HEK293 (cell line): Measurements from ENCODE around the gene SPG11.

Experiments used
- KLF1 ChIP-seq: fragments of 450-650 bp; formaldehyde crosslinking; IDR thresholded peaks from 2 replicates; pipeline ENCODE4 v1.5.1; 2016; ENCODE audit warnings: missing biosample characterization, missing genetic modification characterization
- TCF7L2 ChIP-seq: IDR thresholded peaks from 2 replicates; pipeline ENCODE4 v1.6.1; 2011; ENCODE audit warnings: low read depth, mild to moderate bottlenecking, inconsistent platforms, low read length, moderate library complexity, borderline replicate concordance
- ZFP41 ChIP-seq: fragments of 450-650 bp; formaldehyde crosslinking; IDR thresholded peaks from 2 replicates; pipeline ENCODE4 v1.5.1; 2016; ENCODE audit warnings: missing biosample characterization, missing genetic modification characterization, borderline replicate concordance
- ZNF426 ChIP-seq: fragments of 450-650 bp; formaldehyde crosslinking; IDR thresholded peaks from 2 replicates; pipeline ENCODE4 v1.5.1; 2017; ENCODE audit warnings: missing biosample characterization, missing genetic modification characterization, mild to moderate bottlenecking, inconsistent platforms, moderate library complexity
- TF ChIP-seq, protein P1 (sequence below): fragments of 450-650 bp; formaldehyde crosslinking; IDR thresholded peaks from 2 replicates; pipeline ENCODE4 v1.5.1; 2016; ENCODE audit warnings: missing biosample characterization, missing genetic modification characterization
- TF ChIP-seq, protein P2 (sequence below): fragments of 450-650 bp; formaldehyde crosslinking; IDR thresholded peaks from 2 replicates; pipeline ENCODE4 v1.5.1; 2016; ENCODE audit warnings: missing biosample characterization, missing genetic modification characterization
- TF ChIP-seq, protein P3 (sequence below): fragments of 450-650 bp; formaldehyde crosslinking; IDR thresholded peaks from 2 replicates; pipeline ENCODE4 v1.5.1; 2016; ENCODE audit warnings: missing biosample characterization, missing genetic modification characterization

DNA sequence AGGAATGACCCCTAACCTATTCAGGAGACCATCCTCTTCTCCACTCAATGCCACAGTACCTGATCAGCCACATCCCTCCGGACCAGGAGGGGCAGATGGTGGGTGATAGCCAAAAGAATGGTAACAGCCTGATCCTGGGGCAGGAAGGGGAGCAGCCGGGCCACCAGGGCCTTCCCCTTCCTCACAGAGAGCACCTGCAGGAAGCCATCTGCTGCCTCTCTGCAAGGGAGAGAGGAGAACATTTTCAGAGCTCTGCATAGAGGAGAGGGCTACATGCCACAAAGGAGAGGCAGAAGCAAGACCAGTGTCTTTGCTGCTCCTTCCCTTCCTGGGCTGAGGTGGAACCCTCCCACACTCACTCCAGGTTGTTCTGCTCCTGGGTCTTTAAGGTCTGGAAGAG, 5.5 kb upstream of the SPG11 start:
- TF ChIP-seq, protein P1, sequence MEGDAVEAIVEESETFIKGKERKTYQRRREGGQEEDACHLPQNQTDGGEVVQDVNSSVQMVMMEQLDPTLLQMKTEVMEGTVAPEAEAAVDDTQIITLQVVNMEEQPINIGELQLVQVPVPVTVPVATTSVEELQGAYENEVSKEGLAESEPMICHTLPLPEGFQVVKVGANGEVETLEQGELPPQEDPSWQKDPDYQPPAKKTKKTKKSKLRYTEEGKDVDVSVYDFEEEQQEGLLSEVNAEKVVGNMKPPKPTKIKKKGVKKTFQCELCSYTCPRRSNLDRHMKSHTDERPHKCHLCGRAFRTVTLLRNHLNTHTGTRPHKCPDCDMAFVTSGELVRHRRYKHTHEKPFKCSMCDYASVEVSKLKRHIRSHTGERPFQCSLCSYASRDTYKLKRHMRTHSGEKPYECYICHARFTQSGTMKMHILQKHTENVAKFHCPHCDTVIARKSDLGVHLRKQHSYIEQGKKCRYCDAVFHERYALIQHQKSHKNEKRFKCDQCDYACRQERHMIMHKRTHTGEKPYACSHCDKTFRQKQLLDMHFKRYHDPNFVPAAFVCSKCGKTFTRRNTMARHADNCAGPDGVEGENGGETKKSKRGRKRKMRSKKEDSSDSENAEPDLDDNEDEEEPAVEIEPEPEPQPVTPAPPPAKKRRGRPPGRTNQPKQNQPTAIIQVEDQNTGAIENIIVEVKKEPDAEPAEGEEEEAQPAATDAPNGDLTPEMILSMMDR, result no peak
- TF ChIP-seq, protein P2, sequence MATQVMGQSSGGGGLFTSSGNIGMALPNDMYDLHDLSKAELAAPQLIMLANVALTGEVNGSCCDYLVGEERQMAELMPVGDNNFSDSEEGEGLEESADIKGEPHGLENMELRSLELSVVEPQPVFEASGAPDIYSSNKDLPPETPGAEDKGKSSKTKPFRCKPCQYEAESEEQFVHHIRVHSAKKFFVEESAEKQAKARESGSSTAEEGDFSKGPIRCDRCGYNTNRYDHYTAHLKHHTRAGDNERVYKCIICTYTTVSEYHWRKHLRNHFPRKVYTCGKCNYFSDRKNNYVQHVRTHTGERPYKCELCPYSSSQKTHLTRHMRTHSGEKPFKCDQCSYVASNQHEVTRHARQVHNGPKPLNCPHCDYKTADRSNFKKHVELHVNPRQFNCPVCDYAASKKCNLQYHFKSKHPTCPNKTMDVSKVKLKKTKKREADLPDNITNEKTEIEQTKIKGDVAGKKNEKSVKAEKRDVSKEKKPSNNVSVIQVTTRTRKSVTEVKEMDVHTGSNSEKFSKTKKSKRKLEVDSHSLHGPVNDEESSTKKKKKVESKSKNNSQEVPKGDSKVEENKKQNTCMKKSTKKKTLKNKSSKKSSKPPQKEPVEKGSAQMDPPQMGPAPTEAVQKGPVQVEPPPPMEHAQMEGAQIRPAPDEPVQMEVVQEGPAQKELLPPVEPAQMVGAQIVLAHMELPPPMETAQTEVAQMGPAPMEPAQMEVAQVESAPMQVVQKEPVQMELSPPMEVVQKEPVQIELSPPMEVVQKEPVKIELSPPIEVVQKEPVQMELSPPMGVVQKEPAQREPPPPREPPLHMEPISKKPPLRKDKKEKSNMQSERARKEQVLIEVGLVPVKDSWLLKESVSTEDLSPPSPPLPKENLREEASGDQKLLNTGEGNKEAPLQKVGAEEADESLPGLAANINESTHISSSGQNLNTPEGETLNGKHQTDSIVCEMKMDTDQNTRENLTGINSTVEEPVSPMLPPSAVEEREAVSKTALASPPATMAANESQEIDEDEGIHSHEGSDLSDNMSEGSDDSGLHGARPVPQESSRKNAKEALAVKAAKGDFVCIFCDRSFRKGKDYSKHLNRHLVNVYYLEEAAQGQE, result no peak
- TF ChIP-seq, protein P3, sequence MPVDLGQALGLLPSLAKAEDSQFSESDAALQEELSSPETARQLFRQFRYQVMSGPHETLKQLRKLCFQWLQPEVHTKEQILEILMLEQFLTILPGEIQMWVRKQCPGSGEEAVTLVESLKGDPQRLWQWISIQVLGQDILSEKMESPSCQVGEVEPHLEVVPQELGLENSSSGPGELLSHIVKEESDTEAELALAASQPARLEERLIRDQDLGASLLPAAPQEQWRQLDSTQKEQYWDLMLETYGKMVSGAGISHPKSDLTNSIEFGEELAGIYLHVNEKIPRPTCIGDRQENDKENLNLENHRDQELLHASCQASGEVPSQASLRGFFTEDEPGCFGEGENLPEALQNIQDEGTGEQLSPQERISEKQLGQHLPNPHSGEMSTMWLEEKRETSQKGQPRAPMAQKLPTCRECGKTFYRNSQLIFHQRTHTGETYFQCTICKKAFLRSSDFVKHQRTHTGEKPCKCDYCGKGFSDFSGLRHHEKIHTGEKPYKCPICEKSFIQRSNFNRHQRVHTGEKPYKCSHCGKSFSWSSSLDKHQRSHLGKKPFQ (tag by site-specific recombination), result no peak
- TF ChIP-seq ZFP41 (no peak), ZNF426 (tag by site-specific recombination) (no peak), TCF7L2 (no peak), KLF1 (no peak)
